Measurements from ENCODE around the gene RPTOR.

RPTOR gene

GRCh38 chr17:80833952-80834892 is 289.6 kb downstream of the RPTOR start:
- H3K9ac ChIP-seq (ENCODE audit: low read depth in 1 of 2, low read length in 2 of 2), result no peak overlapping the region
- no peak overlapping the region for H3K27ac ChIP-seq (ENCODE audit: low read depth, low read length)
- H3K36me3 ChIP-seq (ENCODE audit: control insufficient read depth in 1 of 2, insufficient read depth in 2 of 2, low read length in 2 of 2), result peaks cover 0 to 9% of the 10 kb centered on the region in 2 donors
- no peaks in the 10 kb centered on the region for H3K9me3 ChIP-seq (ENCODE audit: control insufficient read depth in 1 of 2, low read length in 2 of 2)
- H3K4me1 ChIP-seq (ENCODE audit: control insufficient read depth in 1 of 2, insufficient read depth in 2 of 2, low read length in 2 of 2), result peaks cover 15 to 18% of the 10 kb centered on the region in 2 donors
- H3K27me3 ChIP-seq (ENCODE audit: control insufficient read depth in 1 of 2, insufficient read depth in 2 of 2, low read length in 2 of 2), result no peaks in the 10 kb centered on the region
- no peak overlapping the region for H3K4me3 ChIP-seq (ENCODE audit: low read depth in 1 of 2, low read length in 2 of 2)

- Histone ChIP-seq H3K9ac (ENCODE audit: low read depth in 1 of 2, low read length in 2 of 2) (no peak overlapping the region), H3K27ac (ENCODE audit: low read depth, low read length) (no peak overlapping the region), H3K36me3 (ENCODE audit: control insufficient read depth in 1 of 2, insufficient read depth in 2 of 2, low read length in 2 of 2) (peaks cover 0 to 12% of the 10 kb centered on the region in 2 donors), H3K27me3 (ENCODE audit: control insufficient read depth in 1 of 2, insufficient read depth in 2 of 2, low read length in 2 of 2) (no peaks in the 10 kb centered on the region), H3K4me1 (ENCODE audit: control insufficient read depth in 1 of 2, insufficient read depth in 2 of 2, low read length in 2 of 2) (peaks cover 15 to 18% of the 10 kb centered on the region in 2 donors), H3K4me3 (ENCODE audit: low read depth in 1 of 2, low read length in 2 of 2) (no peak overlapping the region), H3K9me3 (ENCODE audit: control insufficient read depth in 1 of 2, low read length in 2 of 2) (no peaks in the 10 kb centered on the region)
These were observed 290.2 kb downstream of the RPTOR start for GRCh38 chr17:80834893-80835275.

DNA sequence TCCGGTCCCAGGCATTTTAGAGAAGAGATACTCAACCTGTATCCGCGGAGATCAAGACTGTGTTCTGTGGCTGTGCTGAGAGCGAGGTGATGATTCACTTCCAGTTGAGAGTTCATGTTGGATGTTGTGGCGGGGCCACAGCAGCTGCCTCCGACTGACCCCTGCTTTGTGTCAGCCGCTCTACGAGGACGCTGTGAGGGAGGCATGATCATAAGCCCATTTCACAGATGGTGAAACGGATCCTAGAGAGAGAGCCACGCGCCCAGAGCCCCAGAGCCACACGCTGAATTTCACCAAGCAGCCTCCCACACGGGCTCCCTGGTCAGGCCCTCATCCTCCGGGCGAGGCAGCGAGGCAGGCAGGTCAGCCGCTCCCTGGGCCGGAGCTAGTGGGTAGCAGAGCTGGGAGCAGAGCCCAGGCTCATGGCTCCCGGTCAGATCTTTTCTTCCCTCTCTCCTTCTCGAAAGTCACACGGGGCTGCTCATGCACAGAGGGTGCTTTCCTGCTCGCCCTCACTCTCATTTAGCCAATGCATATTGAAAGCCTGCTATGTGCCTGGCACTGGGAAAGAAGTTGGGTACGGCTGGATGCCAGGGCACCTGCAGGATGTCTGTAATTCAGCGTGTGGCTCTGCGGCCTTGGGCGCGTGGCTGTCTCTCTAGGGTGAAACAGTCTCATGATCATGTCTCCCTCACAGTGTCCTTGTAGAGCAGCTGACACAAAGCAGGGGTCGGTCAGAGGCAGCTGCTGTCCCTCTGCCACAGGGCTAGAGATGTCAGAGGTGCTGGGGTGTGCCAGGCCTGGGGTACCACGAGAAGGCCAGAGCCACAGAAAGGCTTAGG is 291.4 kb downstream of the RPTOR start:
- Histone ChIP-seq H3K4me3 (ENCODE audit: low read depth in 1 of 2, low read length in 2 of 2) (no peak overlapping the region), H3K36me3 (ENCODE audit: control insufficient read depth in 1 of 2, insufficient read depth in 2 of 2, low read length in 2 of 2) (peaks cover 0 to 12% of the 10 kb centered on the region in 2 donors), H3K4me1 (ENCODE audit: control insufficient read depth in 1 of 2, insufficient read depth in 2 of 2, low read length in 2 of 2) (peaks cover 15 to 18% of the 10 kb centered on the region in 2 donors), H3K27me3 (ENCODE audit: control insufficient read depth in 1 of 2, insufficient read depth in 2 of 2, low read length in 2 of 2) (no peaks in the 10 kb centered on the region), H3K9me3 (ENCODE audit: control insufficient read depth in 1 of 2, low read length in 2 of 2) (no peaks in the 10 kb centered on the region), H3K27ac (ENCODE audit: low read depth, low read length) (no peak overlapping the region), H3K9ac (ENCODE audit: low read depth in 1 of 2, low read length in 2 of 2) (no peak overlapping the region)

DNA sequence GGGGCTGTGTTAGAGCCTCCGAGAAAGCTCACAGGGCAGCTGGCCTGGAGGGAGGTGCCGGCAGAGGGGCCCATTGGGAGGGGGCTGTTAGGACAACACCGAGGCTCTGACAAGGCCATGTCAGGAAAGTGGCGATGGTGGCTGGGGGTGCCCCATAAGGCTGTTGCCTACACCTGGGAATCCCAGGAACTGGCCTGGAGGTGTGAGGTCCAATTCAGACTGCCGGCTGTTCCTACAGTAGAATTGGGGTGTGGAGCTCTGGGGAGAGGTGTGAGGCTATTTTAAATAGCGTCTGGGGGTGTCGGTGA is 292.0 kb downstream of the RPTOR start:
- H3K27me3 ChIP-seq (ENCODE audit: control insufficient read depth in 1 of 2, insufficient read depth in 2 of 2, low read length in 2 of 2), result no peaks in the 10 kb centered on the region
- no peak overlapping the region for H3K4me3 ChIP-seq (ENCODE audit: low read depth in 1 of 2, low read length in 2 of 2)
- H3K4me1 ChIP-seq (ENCODE audit: control insufficient read depth in 1 of 2, insufficient read depth in 2 of 2, low read length in 2 of 2), result peaks cover 15 to 18% of the 10 kb centered on the region in 2 donors
- H3K9ac ChIP-seq (ENCODE audit: low read depth in 1 of 2, low read length in 2 of 2), result no peak overlapping the region
- no peak overlapping the region for H3K27ac ChIP-seq (ENCODE audit: low read depth, low read length)
- H3K36me3 ChIP-seq (ENCODE audit: control insufficient read depth in 1 of 2, insufficient read depth in 2 of 2, low read length in 2 of 2), result peaks cover 0 to 12% of the 10 kb centered on the region in 2 donors
- H3K9me3 ChIP-seq (ENCODE audit: control insufficient read depth in 1 of 2, low read length in 2 of 2), result no peaks in the 10 kb centered on the region

GRCh38 chr17:80836971-80837481 is 292.4 kb downstream of the RPTOR start:
- H3K27ac ChIP-seq (ENCODE audit: low read depth, low read length), result no peak overlapping the region
- no peak overlapping the region for H3K9ac ChIP-seq (ENCODE audit: low read depth in 1 of 2, low read length in 2 of 2)

DNA sequence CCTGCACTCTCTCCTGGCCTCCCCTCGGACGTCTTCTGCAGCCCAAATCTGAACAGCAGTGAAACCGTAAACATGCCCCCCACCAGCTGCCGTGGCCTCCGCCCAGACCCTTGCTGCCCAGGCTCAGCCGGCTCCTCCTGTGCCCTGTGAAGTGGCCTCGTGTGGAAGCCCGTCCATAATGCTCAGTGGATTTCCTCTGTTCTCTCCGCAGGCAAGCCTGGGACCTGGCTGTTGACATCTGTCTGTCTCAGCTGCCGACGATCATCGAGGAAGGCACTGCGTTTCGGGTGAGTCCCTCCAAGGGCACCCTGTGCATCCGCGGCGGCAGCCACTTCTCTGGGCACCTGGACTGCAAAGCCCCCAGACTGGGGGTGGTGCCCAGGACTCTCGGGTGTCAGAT is 293.1 kb downstream of the RPTOR start:
- H3K27me3 ChIP-seq (ENCODE audit: control insufficient read depth in 1 of 2, insufficient read depth in 2 of 2, low read length in 2 of 2), result no peaks in the 10 kb centered on the region
- H3K4me1 ChIP-seq (ENCODE audit: control insufficient read depth in 1 of 2, insufficient read depth in 2 of 2, low read length in 2 of 2), result peaks cover 4 to 11% of the 10 kb centered on the region in 2 donors
- no peak overlapping the region for H3K27ac ChIP-seq (ENCODE audit: low read depth, low read length)

More at GRCh38 chr17:80836971-80837481, 292.4 kb downstream of the RPTOR start:
- Histone ChIP-seq H3K27me3 (ENCODE audit: control insufficient read depth in 1 of 2, insufficient read depth in 2 of 2, low read length in 2 of 2) (no peaks in the 10 kb centered on the region), H3K36me3 (ENCODE audit: control insufficient read depth in 1 of 2, insufficient read depth in 2 of 2, low read length in 2 of 2) (peaks cover 0 to 12% of the 10 kb centered on the region in 2 donors), H3K4me3 (ENCODE audit: low read depth in 1 of 2, low read length in 2 of 2) (no peak overlapping the region), H3K9me3 (ENCODE audit: control insufficient read depth in 1 of 2, low read length in 2 of 2) (no peaks in the 10 kb centered on the region), H3K4me1 (ENCODE audit: control insufficient read depth in 1 of 2, insufficient read depth in 2 of 2, low read length in 2 of 2) (peaks cover 11 to 18% of the 10 kb centered on the region in 2 donors)

DNA sequence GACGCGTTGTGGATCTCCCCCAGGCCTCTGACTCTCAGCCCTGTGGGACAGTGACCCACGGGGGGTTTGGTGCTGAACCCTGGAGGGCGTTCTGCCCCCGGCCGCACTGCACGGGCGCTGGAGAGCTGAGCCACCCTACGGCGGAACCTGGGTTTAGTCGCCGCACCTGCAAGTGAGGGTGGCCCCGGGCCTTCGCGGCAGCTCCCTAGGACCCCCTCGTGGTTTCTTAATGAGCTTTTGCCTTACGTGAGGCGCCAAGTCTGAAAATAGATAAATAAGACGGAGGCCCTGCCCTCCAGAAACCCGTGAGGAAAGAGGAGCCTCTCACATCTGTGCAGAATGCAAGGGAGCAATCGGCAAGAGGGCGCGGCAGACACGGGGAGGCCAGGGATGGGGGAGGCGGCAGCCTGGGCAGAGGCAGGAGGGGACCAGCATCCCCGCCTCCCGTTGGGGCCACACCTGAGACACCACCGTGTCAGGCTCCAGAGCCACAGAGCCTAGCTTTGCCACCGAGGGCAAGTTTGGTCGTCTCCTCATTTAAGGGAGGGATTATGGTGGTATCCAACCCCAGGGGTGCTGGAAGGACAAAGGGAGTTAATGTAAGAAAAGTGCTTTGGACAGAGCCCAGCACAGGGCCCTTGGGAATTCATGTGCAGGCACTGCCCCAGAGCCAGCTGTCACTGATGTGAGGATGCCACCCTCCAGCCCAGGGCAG is 293.8 kb downstream of the RPTOR start:
- no peak overlapping the region for H3K9ac ChIP-seq (ENCODE audit: low read depth in 1 of 2, low read length in 2 of 2)
- peaks cover 1 to 5% of the 10 kb centered on the region in 2 donors for H3K4me1 ChIP-seq (ENCODE audit: control insufficient read depth in 1 of 2, insufficient read depth in 2 of 2, low read length in 2 of 2)
- H3K27me3 ChIP-seq (ENCODE audit: control insufficient read depth in 1 of 2, insufficient read depth in 2 of 2, low read length in 2 of 2), result no peaks in the 10 kb centered on the region

More for the DNA sequence above, 293.1 kb downstream of the RPTOR start:
- Histone ChIP-seq H3K4me3 (ENCODE audit: low read depth in 1 of 2, low read length in 2 of 2) (no peak overlapping the region), H3K36me3 (ENCODE audit: control insufficient read depth in 1 of 2, insufficient read depth in 2 of 2, low read length in 2 of 2) (peaks cover 6 to 12% of the 10 kb centered on the region in 2 donors), H3K9ac (ENCODE audit: low read depth in 1 of 2, low read length in 2 of 2) (no peak overlapping the region), H3K9me3 (ENCODE audit: control insufficient read depth in 1 of 2, low read length in 2 of 2) (no peaks in the 10 kb centered on the region)

DNA sequence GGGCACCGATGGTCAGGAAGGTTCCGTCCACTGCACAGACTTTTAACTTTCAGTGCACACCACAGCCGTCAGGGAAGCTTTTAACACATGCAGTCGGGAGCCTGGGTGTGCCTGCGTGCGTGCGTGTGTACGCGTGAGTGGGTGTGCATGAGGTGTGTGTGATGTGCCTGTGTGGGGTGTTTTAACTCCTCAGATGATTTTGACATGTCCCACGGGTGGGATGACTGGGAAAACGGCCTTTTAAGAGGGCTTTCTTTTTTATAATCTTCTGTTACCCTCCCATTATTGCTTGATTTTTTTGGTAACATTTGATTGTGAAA is 294.3 kb downstream of the RPTOR start:
- no peaks in the 10 kb centered on the region for H3K9me3 ChIP-seq (ENCODE audit: control insufficient read depth in 1 of 2, low read length in 2 of 2)
- H3K27me3 ChIP-seq (ENCODE audit: control insufficient read depth in 1 of 2, insufficient read depth in 2 of 2, low read length in 2 of 2), result no peaks in the 10 kb centered on the region
- no peak overlapping the region for H3K4me3 ChIP-seq (ENCODE audit: low read depth in 1 of 2, low read length in 2 of 2)
- H3K27ac ChIP-seq (ENCODE audit: low read depth, low read length), result no peak overlapping the region
- no peak overlapping the region for H3K9ac ChIP-seq (ENCODE audit: low read depth in 1 of 2, low read length in 2 of 2)
- peaks cover 0 to under 1% of the 10 kb centered on the region in 2 donors for H3K4me1 ChIP-seq (ENCODE audit: control insufficient read depth in 1 of 2, insufficient read depth in 2 of 2, low read length in 2 of 2)
- peaks cover 7 to 12% of the 10 kb centered on the region in 2 donors for H3K36me3 ChIP-seq (ENCODE audit: control insufficient read depth in 1 of 2, insufficient read depth in 2 of 2, low read length in 2 of 2)

More for the DNA sequence above, 293.8 kb downstream of the RPTOR start:
- Histone ChIP-seq H3K9me3 (ENCODE audit: control insufficient read depth in 1 of 2, low read length in 2 of 2) (no peaks in the 10 kb centered on the region), H3K4me3 (ENCODE audit: low read depth in 1 of 2, low read length in 2 of 2) (no peak overlapping the region), H3K36me3 (ENCODE audit: control insufficient read depth in 1 of 2, insufficient read depth in 2 of 2, low read length in 2 of 2) (peaks cover 7 to 12% of the 10 kb centered on the region in 2 donors), H3K27ac (ENCODE audit: low read depth, low read length) (no peak overlapping the region)

DNA sequence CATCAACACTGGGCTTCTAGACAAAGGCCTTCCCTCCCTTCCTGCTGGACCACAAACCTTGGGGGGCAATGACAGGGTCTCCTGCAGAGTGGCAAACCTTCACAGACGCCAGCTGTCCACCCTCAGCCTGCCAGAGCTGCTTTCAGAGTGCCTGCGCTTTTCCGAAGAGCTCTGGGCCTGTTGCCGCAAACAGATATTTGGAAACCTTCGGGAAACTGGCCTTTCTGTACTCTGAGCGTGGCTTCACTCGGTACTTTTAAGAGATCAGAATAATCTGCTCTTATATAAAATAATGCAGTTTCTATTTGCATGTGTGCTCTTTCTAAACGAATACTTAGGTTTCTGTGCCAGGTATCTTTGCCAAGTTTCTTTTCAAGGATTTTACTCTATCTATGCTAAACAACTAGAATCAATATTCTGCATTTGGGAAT is 294.9 kb downstream of the RPTOR start:
- Histone ChIP-seq H3K9ac (ENCODE audit: low read depth in 1 of 2, low read length in 2 of 2) (no peak overlapping the region), H3K27me3 (ENCODE audit: control insufficient read depth in 1 of 2, insufficient read depth in 2 of 2, low read length in 2 of 2) (no peaks in the 10 kb centered on the region), H3K27ac (ENCODE audit: low read depth, low read length) (no peak overlapping the region), H3K36me3 (ENCODE audit: control insufficient read depth in 1 of 2, insufficient read depth in 2 of 2, low read length in 2 of 2) (peaks cover 7 to 12% of the 10 kb centered on the region in 2 donors), H3K9me3 (ENCODE audit: control insufficient read depth in 1 of 2, low read length in 2 of 2) (no peaks in the 10 kb centered on the region), H3K4me3 (ENCODE audit: low read depth in 1 of 2, low read length in 2 of 2) (no peak overlapping the region), H3K4me1 (ENCODE audit: control insufficient read depth in 1 of 2, insufficient read depth in 2 of 2, low read length in 2 of 2) (no peaks in the 10 kb centered on the region)
